Measurements from ENCODE around the gene KCNJ12.

DNA sequence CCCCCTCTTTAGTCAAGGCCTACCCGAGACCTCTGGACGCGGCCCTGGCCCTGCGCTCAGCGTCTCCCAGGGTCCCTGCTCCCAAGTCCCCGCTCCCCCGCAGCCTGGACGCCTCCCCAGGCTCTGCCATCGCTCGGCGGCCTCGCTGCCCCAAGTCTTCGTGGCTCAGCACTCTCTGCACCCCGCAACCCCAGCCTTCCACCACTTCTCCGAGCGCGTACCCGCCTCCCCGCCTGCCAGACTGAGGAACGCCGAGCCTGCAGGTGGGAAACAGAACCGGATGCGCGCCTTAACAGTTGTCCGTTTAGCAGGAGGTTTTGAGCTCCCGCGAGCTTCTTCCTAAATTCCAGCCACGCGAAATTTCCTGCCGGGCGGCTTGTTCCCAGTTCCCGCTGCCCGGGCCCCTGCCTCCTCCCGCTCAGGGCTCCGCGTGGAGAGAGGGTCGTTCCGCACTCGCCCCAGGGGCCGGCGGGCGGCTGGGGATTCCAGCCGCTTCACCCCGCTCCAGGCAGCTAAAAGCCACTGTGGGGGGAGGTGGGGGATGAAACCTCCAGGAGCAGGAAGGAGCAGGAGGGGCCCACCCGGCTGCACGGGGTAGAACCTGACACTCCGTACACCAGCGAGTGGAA is 87.7 kb downstream of the KCNJ12 start:
- TF ChIP-seq, protein P1, sequence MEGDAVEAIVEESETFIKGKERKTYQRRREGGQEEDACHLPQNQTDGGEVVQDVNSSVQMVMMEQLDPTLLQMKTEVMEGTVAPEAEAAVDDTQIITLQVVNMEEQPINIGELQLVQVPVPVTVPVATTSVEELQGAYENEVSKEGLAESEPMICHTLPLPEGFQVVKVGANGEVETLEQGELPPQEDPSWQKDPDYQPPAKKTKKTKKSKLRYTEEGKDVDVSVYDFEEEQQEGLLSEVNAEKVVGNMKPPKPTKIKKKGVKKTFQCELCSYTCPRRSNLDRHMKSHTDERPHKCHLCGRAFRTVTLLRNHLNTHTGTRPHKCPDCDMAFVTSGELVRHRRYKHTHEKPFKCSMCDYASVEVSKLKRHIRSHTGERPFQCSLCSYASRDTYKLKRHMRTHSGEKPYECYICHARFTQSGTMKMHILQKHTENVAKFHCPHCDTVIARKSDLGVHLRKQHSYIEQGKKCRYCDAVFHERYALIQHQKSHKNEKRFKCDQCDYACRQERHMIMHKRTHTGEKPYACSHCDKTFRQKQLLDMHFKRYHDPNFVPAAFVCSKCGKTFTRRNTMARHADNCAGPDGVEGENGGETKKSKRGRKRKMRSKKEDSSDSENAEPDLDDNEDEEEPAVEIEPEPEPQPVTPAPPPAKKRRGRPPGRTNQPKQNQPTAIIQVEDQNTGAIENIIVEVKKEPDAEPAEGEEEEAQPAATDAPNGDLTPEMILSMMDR (conservative IDR thresholded peaks at IDR 0.05; ENCODE audit: low read depth, low read length) = no peak
- no peak for TF ChIP-seq POLR2A (IDR thresholded peaks at IDR 0.05; ENCODE audit: low read depth, low read length)
- TF ChIP-seq SMC3 (IDR thresholded peaks at IDR 0.05; ENCODE audit: low read depth, low read length) = no peak
- no peak for TF ChIP-seq MXI1 (IDR thresholded peaks at IDR 0.05; ENCODE audit: borderline replicate concordance, low read depth, low read length)
- TF ChIP-seq MAZ (IDR thresholded peaks at IDR 0.05; ENCODE audit: borderline replicate concordance, low read depth, low read length) = no peak
- TF ChIP-seq CEBPB (IDR thresholded peaks at IDR 0.05; ENCODE audit: low read depth, low read length) = no peak
- no peak for TF ChIP-seq FOS (IDR thresholded peaks at IDR 0.05; ENCODE audit: low read depth, low read length)
- TF ChIP-seq, protein P2, sequence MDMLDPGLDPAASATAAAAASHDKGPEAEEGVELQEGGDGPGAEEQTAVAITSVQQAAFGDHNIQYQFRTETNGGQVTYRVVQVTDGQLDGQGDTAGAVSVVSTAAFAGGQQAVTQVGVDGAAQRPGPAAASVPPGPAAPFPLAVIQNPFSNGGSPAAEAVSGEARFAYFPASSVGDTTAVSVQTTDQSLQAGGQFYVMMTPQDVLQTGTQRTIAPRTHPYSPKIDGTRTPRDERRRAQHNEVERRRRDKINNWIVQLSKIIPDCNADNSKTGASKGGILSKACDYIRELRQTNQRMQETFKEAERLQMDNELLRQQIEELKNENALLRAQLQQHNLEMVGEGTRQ (IDR thresholded peaks at IDR 0.05; ENCODE audit: low read depth, low read length) = no peak
- TF ChIP-seq NFE2L2 (IDR thresholded peaks at IDR 0.05; ENCODE audit: low read depth, low read length) = no peak
- TF ChIP-seq MAFK (IDR thresholded peaks at IDR 0.05; ENCODE audit: low read depth, low read length) = no peak
- TF ChIP-seq RAD21 (IDR thresholded peaks at IDR 0.05; ENCODE audit: low read length) = no peak
- no peak for TF ChIP-seq RFX5 (IDR thresholded peaks at IDR 0.05; ENCODE audit: low read depth, low read length)
